ENCODE data around the gene CLEC16A. TPM values are rescaled to one million over a fixed set of nuclear protein-coding genes. Genes with fewer than 3 reads are reported as not detected.
A peak's percentile ranks its signal among the peaks of the same experiment; 100 is the strongest.

Gene CLEC16A
- total RNA-seq, 2 donors from 2014 or later, result 46.6 to 47.6 TPM

GRCh38 chr16:10929853-10930754 lies 14.3 kb upstream of the CLEC16A start:
- Histone ChIP-seq H3K4me1 (ENCODE audit: control insufficient read depth in 1 of 2, low read depth in 2 of 2) (peaks cover 17 to 46% of the 10 kb centered on the region in 2 donors), H3K4me3 (no peak overlapping the region), H3K9me3 (no peaks in the 10 kb centered on the region), H3K27ac (peak overlapping the region in 1 of 2 donors; percentile 2), H3K36me3 (peaks cover 27% of the 10 kb centered on the region), H3K27me3 (replicated peaks; ENCODE audit: insufficient read depth) (no peaks in the 10 kb centered on the region)
- no peak for TF ChIP-seq CTCF (IDR thresholded peaks at IDR 0.05)
- ATAC-seq (ENCODE audit: insufficient number of reproducible peaks, low FRiP score, low read depth), result no peak
- no peak for DNase-seq (ENCODE audit: low spot score)

DNA sequence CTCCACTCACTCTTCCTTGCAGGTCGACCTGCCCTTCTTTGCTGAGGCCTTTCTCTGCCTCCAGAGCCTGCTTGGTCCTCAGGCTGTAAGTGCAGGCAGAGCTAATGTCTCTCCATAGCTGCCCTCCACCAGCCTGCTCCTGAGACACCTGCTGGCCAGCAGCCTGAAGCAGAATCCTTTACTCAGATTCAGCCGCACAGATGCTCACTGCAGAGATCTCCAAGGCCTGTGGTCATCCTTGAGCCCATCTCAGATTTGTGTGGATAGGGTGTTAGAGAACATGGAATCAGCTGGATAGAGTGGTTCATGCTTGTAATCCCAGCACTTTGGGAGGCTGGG lies 13.6 kb upstream of the CLEC16A start:
- Histone ChIP-seq H3K27me3 (replicated peaks; ENCODE audit: insufficient read depth) (no peaks in the 10 kb centered on the region), H3K4me1 (ENCODE audit: control insufficient read depth in 1 of 2, low read depth in 2 of 2) (peaks cover 19 to 52% of the 10 kb centered on the region in 2 donors), H3K4me3 (no peak overlapping the region), H3K27ac (no peak overlapping the region), H3K36me3 (peaks cover 24% of the 10 kb centered on the region), H3K9me3 (no peaks in the 10 kb centered on the region)
- TF ChIP-seq CTCF (IDR thresholded peaks at IDR 0.05), result no peak
- DNase-seq (ENCODE audit: low spot score), result no peak
- no peak for ATAC-seq (ENCODE audit: insufficient number of reproducible peaks, low FRiP score, low read depth)

GRCh38 chr16:10931134-10931533 lies 13.2 kb upstream of the CLEC16A start:
- Histone ChIP-seq H3K9me3 (no peaks in the 10 kb centered on the region), H3K4me3 (no peak overlapping the region), H3K27ac (no peak overlapping the region), H3K36me3 (peaks cover 24% of the 10 kb centered on the region), H3K4me1 (ENCODE audit: control insufficient read depth in 1 of 2, low read depth in 2 of 2) (peaks cover 22 to 56% of the 10 kb centered on the region in 2 donors), H3K27me3 (replicated peaks; ENCODE audit: insufficient read depth) (no peaks in the 10 kb centered on the region)
- no peak for DNase-seq (ENCODE audit: low spot score)
- no peak for ATAC-seq (ENCODE audit: insufficient number of reproducible peaks, low FRiP score, low read depth)
- TF ChIP-seq CTCF (IDR thresholded peaks at IDR 0.05), result no peak

DNA sequence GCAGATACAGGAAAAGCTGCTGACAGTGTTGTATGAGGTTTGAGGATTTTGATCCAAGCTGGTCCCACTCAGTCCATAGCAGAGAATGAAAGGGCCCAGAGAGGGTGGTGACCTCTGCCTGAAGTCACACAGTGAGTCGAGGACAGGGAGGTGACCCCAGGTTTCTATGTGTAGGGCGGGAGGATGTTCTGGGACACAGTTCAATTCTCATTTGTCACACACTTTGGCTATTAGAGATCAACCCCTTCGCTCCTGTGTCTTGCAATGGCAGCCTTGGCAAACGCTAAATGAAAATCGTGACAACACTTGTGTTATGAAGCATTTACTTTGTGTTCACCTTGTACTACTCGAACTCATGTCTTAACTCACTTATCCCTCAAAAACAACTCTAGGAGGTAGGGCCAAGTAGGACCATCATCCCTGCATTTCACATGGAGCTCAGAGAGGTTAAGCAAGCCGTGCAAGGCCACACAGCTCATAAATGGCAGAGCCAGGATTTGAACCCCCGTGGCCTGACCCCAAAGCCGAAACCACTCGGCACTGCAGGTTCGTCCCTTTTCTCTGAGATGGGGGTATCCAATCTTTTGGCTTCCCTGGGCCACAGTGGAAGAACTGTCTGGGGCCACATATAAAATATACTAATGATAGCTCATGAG lies 12.3 kb upstream of the CLEC16A start:
- no peak for ATAC-seq (ENCODE audit: insufficient number of reproducible peaks, low FRiP score, low read depth)
- Histone ChIP-seq H3K27me3 (replicated peaks; ENCODE audit: insufficient read depth) (no peaks in the 10 kb centered on the region), H3K4me1 (ENCODE audit: control insufficient read depth in 1 of 2, low read depth in 2 of 2) (peaks cover 29 to 66% of the 10 kb centered on the region in 2 donors), H3K27ac (no peak overlapping the region), H3K9me3 (no peaks in the 10 kb centered on the region), H3K36me3 (peaks cover 16% of the 10 kb centered on the region), H3K4me3 (no peak overlapping the region)
- no peak for TF ChIP-seq CTCF (IDR thresholded peaks at IDR 0.05)
- DNase-seq (ENCODE audit: low spot score), result no peak

DNA sequence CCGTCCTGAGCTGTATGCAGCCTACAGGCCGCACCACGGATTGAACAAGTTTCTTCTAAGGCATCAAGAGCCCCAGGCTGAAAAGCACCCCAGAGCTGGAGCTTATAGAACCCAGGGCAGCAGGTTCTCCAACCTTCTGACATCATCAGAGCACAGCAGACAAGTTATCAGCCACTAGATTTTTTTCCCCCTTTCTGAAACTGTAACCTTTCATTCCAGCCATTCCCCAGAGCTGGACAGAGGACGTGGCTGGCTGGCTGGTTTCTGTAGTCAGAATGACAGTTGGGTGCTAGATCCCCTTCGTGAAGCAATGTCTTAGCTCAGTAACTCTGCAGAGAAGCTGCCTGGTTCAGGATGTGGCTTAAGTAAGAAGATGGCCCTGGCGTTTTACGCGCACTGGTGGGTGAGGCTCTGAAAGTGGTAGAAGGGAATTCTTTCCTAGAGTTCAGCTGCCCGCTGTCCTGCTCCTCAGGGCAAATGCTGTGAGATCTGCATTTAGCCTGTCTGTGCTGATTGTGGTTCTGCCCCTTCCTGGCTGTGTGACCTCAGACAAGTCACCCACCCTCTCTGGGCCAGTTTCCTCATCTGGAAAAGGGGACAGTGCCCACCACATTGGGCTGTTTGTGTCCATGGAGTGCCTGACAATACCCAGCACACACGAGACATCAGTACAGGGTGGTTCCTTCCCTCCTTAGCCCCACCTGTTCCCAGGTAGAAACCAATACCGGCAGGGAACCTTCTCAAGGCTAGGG lies 11.2 kb upstream of the CLEC16A start:
- ATAC-seq (ENCODE audit: insufficient number of reproducible peaks, low FRiP score, low read depth) (no peak), DNase-seq (ENCODE audit: low spot score) (no peak)
- H3K4me3 ChIP-seq, result no peak overlapping the region
- no peak overlapping the region for H3K27ac ChIP-seq
- H3K27me3 ChIP-seq (replicated peaks; ENCODE audit: insufficient read depth), result no peaks in the 10 kb centered on the region
- peaks cover 6% of the 10 kb centered on the region for H3K36me3 ChIP-seq
- no peak for TF ChIP-seq CTCF (IDR thresholded peaks at IDR 0.05)
- peaks cover 38 to 76% of the 10 kb centered on the region in 2 donors for H3K4me1 ChIP-seq (ENCODE audit: control insufficient read depth in 1 of 2, low read depth in 2 of 2)
- no peaks in the 10 kb centered on the region for H3K9me3 ChIP-seq
